HG03039 (cell line): ENCODE results near the gene PLEKHG1.

Experiments used
- ATAC-seq: cut with Tn5 transposase; IDR thresholded peaks from one replicate; pipeline ENCODE4 v1.9.1; 2021; ENCODE audit warnings: mild to moderate bottlenecking, moderate library complexity; ENCODE audit not compliant: unreplicated experiment

The PLEKHG1 gene

GRCh38 chr6:150637266-150637665 lies 37.6 kb downstream of the PLEKHG1 start:
- no peak for ATAC-seq

GRCh38 chr6:150638267-150638666 lies 38.6 kb downstream of the PLEKHG1 start:
- no peak for ATAC-seq

- ATAC-seq, result no peak
Observed at GRCh38 chr6:150638765-150639164, 39.1 kb downstream of the PLEKHG1 start.

DNA sequence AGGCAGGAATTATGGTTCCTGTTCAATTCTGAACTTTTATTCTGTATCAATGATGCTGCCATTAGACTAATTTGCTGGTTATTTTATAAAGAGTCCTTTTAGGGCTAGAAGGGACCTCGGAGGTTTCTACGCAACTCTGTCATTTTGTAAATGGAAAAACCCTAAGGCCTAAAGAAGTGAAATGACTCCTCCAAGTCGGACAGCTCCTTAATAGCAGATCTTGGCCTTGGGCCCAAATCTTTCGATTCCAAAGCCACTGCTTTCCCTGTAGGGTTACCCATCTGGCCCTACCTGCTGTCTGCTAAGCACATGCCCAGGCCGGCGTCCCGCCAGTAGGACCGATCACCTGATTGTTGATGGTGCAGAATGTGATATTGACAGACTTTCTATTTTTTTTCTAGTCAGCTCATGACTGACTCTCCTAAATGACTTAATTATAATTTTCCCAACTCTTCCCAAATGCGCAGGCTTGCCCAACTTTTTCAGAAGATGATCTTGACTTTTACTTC lies 40.2 kb downstream of the PLEKHG1 start:
- no peak for ATAC-seq

- ATAC-seq, result no peak
Observed at GRCh38 chr6:150640556-150641209, 41.0 kb downstream of the PLEKHG1 start.

DNA sequence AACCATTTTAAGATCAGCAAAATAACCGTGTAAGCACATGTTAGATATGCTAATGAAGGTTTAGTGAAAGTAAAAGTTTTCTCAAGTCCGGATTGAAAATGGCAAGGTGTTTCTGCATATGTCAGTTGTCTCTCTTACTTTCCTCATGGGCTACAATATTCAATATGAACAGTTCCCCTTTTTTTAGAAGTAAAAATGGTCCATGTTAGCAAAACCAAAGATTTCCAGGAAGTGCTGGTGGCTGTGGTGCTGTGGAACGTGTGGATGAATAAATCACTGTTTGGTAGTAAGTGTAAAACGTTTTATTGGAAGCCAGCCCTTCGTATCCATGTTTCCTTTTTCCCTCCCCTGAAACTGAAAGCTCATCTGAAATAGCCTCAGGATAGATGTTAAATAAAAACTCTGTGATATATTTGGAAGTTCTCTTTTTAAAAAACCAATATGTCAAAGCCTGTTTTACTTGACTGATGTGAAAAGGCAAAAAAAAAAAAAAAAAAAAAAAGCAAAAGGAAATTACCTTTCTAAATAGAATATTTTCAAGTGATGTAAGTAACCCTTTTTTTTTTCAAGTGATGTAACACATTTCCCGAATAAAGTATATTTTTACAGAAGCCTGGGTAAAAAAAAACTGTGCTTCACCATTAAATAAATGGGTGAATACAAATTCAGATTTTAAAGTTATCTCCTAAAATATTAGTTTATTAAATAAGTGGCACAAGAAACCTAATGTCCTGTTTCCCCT lies 41.9 kb downstream of the PLEKHG1 start:
- ATAC-seq, result no peak

GRCh38 chr6:150646228-150646627 lies 46.5 kb downstream of the PLEKHG1 start:
- no peak for ATAC-seq

GRCh38 chr6:150647051-150647450 lies 47.4 kb downstream of the PLEKHG1 start:
- no peak for ATAC-seq
